ENCODE measurements around the gene TACC3.

Gene TACC3

DNA sequence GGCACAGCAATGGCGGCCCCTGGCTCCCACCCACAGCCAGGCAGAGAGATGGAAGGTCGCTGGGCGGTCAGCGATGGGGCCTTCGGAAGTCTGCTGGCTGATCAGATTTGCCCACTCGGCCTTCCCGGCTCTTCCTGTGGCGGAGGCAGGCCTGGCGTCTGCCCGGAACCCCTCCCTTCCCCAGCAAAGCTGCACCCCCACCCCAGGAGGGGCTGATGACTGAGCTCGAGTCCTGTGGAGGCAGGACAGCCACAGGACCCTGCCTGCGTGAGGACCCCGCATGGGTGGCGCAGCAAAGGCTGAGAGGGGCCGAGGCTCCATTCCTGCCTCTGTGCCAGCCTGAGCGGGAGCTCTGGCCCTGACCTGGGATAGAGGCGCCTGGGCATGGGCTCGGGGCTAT lies 34.8 kb downstream of the TACC3 start:
- no peak overlapping the region for H3K4me3 ChIP-seq (replicated peaks; ENCODE audit: low read depth, low read length)
- TF ChIP-seq, protein P1, sequence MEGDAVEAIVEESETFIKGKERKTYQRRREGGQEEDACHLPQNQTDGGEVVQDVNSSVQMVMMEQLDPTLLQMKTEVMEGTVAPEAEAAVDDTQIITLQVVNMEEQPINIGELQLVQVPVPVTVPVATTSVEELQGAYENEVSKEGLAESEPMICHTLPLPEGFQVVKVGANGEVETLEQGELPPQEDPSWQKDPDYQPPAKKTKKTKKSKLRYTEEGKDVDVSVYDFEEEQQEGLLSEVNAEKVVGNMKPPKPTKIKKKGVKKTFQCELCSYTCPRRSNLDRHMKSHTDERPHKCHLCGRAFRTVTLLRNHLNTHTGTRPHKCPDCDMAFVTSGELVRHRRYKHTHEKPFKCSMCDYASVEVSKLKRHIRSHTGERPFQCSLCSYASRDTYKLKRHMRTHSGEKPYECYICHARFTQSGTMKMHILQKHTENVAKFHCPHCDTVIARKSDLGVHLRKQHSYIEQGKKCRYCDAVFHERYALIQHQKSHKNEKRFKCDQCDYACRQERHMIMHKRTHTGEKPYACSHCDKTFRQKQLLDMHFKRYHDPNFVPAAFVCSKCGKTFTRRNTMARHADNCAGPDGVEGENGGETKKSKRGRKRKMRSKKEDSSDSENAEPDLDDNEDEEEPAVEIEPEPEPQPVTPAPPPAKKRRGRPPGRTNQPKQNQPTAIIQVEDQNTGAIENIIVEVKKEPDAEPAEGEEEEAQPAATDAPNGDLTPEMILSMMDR (IDR thresholded peaks at IDR 0.05; ENCODE audit: low read depth, low read length, missing control alignments), result no peak
- DNase-seq (ENCODE audit: extremely low read depth, low read depth), result no peak

DNA sequence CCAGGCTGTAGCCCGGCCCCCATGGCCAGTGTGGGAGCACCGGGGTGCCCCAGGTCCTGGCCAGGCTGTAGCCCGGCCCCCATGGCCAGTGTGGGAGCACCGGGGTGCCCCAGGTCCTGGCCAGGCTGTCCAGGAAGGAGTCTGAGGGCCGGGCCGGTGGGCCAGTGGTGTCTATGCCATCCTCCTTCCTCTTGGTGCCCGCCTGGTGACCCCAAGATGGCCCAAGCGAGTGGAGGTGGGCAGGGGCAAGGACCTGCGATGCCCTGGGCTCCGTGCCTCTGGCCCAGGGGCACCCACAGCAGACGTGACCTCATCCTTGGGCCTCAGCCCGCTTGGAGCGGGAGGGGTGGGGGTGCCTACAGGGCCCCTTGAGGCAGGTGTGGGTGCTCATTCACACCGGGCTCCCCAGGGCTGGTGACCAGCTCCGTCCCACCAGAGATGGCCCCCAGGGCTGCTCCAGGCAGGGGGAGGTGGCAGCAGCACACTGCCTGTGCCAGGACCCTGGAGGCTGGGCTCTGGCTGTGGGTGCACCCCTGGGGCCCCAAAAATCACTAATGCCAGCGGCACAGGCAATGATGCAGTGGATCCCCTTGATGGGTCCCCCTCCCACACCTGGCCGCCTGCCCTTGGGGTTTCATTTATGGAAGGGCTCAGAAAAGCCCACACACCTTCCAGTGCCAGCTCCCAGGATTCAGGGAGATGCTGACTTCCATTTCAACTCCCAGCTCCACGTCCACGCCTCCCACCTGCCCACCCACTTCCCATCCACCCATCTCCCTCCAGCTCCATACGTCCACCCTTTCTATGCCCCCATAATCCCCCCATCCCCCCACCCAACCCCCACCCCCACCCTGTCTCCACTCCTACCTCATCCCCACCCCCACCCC lies 35.8 kb downstream of the TACC3 start:
- TF ChIP-seq, protein P1 (IDR thresholded peaks at IDR 0.05; ENCODE audit: low read depth, low read length, missing control alignments), result no peak
- DNase-seq (ENCODE audit: extremely low read depth, low read depth), result no peak
- H3K4me3 ChIP-seq (replicated peaks; ENCODE audit: low read depth, low read length), result no peak overlapping the region

DNA sequence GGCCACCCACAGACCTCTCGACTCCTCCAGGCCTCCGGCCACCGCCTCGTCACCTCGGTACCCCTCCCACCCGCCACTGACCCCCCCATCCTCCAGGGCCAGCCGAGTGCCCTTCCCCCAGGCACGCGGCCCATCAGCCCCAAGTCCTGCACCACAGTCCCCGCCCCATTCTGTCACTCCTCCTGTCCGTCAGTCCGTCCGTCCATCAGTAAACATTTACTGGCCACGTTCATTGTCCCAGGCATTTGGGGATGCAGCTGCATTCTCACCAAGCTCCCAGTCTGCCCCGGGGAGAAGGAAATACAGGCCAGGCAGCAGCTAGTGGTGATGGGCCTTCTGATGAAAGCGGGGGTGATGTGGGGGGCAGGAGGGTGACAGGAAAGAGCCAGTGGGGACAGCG lies 36.5 kb downstream of the TACC3 start:
- TF ChIP-seq, protein P1 (IDR thresholded peaks at IDR 0.05; ENCODE audit: low read depth, low read length, missing control alignments), result no peak
- H3K4me3 ChIP-seq (replicated peaks; ENCODE audit: low read depth, low read length), result no peak overlapping the region
- no peak for DNase-seq (ENCODE audit: extremely low read depth, low read depth)

DNA sequence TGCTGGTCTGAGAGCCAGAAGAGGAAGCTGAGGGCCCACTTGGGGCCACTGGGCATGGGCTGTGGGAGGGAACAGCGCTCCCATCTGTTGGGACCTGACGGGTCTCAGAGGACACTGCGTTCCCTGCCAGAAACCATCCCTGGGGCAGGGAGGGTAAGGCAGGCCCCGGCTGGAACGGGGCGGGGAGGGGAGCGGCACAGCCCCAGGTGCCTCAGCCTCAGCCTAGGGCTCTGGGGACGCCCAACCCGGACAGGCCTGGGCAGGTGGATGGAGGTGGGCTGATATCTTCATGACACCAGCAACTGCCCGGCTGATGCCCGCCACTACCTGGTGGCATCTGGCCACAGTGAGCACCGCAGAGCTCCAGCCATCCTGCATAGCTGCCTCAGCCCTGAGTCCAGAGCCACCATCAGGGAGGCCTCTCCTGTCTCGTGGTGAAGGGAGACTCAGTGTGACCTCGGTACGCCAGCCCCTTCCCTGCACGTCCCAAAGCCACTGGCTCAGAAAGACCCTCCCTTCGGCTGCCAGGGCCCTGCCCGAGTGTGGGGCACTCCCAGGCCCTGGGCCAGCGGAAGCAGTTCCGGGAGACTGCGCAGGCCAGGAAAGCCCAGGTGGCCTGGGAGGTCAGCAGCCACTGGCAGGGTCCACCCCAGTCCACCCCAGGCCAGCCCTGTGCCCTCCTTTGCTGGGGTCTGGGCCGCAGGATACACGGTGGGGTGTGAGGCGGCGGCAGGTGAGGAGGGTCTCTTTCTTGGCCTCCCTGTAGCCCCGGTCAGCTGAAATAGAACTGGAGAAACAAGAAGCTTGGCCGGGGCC lies 37.2 kb downstream of the TACC3 start:
- TF ChIP-seq, protein P1 (IDR thresholded peaks at IDR 0.05; ENCODE audit: low read depth, low read length, missing control alignments), result no peak
- DNase-seq (ENCODE audit: extremely low read depth, low read depth), result no peak
- no peak overlapping the region for H3K4me3 ChIP-seq (replicated peaks; ENCODE audit: low read depth, low read length)

DNA sequence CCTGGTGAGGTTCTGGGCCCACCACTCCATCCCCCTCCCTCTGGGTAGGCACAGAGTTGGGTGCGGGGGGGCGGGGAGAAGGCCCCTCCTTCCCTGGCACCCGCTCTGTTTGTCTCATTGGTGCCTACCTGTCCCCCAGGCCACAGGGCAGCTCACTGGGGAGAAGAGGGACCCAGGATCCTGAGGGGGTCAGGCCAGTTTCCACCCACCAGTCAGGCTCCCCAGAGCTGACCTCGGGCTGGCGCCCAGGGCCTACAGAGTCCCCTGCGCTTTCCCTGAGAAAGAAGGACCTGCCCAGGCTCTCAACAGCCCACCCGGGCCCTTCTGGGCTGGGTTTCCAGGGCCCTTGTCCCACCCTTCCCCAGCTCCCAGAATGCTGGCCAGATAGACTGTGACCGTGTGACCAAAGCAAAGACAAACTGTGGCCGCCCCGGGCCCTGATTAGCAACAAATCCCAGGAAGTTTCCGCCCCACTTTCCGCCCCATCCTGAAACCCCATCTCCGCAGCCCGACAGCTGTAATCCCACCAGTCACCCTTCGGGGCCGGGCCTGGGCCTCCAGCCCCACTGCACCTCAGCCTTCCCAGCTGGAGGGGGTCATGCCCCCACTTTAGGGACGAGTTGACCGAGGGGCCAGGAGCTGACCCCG lies 38.0 kb downstream of the TACC3 start:
- TF ChIP-seq, protein P1 (IDR thresholded peaks at IDR 0.05; ENCODE audit: low read depth, low read length, missing control alignments), result no peak
- no peak for DNase-seq (ENCODE audit: extremely low read depth, low read depth)
- H3K4me3 ChIP-seq (replicated peaks; ENCODE audit: low read depth, low read length), result no peak overlapping the region

DNA sequence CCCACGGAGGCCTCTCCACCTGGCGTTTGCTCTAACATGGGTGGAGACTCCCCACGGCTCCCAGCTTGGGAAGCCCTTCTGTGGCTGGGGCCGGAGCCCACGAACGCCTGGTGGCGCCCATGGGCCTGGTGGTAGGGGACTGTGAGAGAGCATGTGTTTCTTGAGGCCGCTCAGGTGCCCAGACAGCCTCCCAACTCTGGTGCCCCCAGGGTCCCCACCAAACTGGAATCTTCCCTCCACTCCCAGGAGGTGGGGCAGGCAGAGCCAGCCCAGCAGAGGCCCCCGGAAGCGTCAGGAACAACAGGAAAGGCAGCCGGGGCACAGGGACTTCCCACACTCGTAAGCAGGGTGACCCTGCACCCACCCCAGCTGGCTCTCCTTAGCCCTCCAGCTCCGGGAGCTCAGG lies 38.5 kb downstream of the TACC3 start:
- TF ChIP-seq, protein P1 (IDR thresholded peaks at IDR 0.05; ENCODE audit: low read depth, low read length, missing control alignments), result no peak

More for the DNA sequence above, 38.5 kb downstream of the TACC3 start:
- no peak for DNase-seq (ENCODE audit: extremely low read depth, low read depth)
- no peak overlapping the region for H3K4me3 ChIP-seq (replicated peaks; ENCODE audit: low read depth, low read length)

All from HFF-Myc (cell line).